Measurements from ENCODE around the gene ALPP.
"Not testable (repeated sequence)": the region's sequence is repeated elsewhere in the genome, so short reads cannot be mapped to it uniquely, and the experiment has no call there.

The ALPP gene

GRCh38 chr2:232341061-232341738, 37.4 kb upstream of the ALPP start:
- DNase-seq = no peak

- no peak for DNase-seq
Observed at GRCh38 chr2:232341739-232342126, 36.8 kb upstream of the ALPP start.

- no peak for DNase-seq
Observed at GRCh38 chr2:232342635-232343565, 35.7 kb upstream of the ALPP start.

- no peak for DNase-seq
Observed at GRCh38 chr2:232343821-232344220, 34.7 kb upstream of the ALPP start.

GRCh38 chr2:232345251-232345650, 33.3 kb upstream of the ALPP start:
- no peak for DNase-seq

GRCh38 chr2:232347369-232347768, 31.2 kb upstream of the ALPP start:
- DNase-seq = no peak

- DNase-seq = no peak
Observed at GRCh38 chr2:232348936-232349335, 29.6 kb upstream of the ALPP start.

- no peak for DNase-seq
Observed at GRCh38 chr2:232349546-232349945, 29.0 kb upstream of the ALPP start.

GRCh38 chr2:232349946-232350635, 28.5 kb upstream of the ALPP start:
- DNase-seq = no peak

- no peak for DNase-seq
Observed at GRCh38 chr2:232350804-232351685, 27.5 kb upstream of the ALPP start.

GRCh38 chr2:232351686-232352510, 26.7 kb upstream of the ALPP start:
- DNase-seq = no peak

GRCh38 chr2:232352511-232353091, 25.9 kb upstream of the ALPP start:
- DNase-seq = no peak

- DNase-seq = no peak
Observed at GRCh38 chr2:232353096-232353495, 25.5 kb upstream of the ALPP start.

- DNase-seq = no peak
Observed at GRCh38 chr2:232353660-232354059, 24.9 kb upstream of the ALPP start.

GRCh38 chr2:232354069-232354468, 24.5 kb upstream of the ALPP start:
- no peak for DNase-seq

- no peak for DNase-seq
Observed at GRCh38 chr2:232361646-232362045, 16.9 kb upstream of the ALPP start.

- no peak for DNase-seq
Observed at GRCh38 chr2:232362174-232362900, 16.2 kb upstream of the ALPP start.

GRCh38 chr2:232363064-232363783, 15.3 kb upstream of the ALPP start:
- DNase-seq = not testable (repeated sequence)

GRCh38 chr2:232363784-232364615, 14.6 kb upstream of the ALPP start:
- DNase-seq = no peak
